Common myeloid progenitor, CD34-positive (primary cell): Measurements from ENCODE around the gene RBM10.

Source experiments
- CTCF ChIA-PET: fragments of 350-600 bp; sonication (Branson Sonifier 250); formaldehyde crosslinking; loops from one replicate; lab custom pipeline; 2021; ENCODE audit warnings: antibody characterized with exemption; lab: Charles Lee
- POLR2A ChIA-PET: fragments of 350-600 bp; sonication (Branson Sonifier 250); formaldehyde crosslinking; loops from one replicate; lab custom pipeline; 2021; ENCODE audit warnings: antibody characterized with exemption; lab: Charles Lee
- DNase-seq, 3 donors: peaks; one replicate each; pipeline versions ENCODE4 v3.0.0 to v3.0.0-alpha.2; 2013
- H3K27ac ChIP-seq, 2 experiments: 1 replicate in 1 of 2; 2 replicates in 1 of 2; pipeline ENCODE4 v1.7.0; 2013; ENCODE audit warnings: inconsistent platforms in 2 of 2, low read length in 2 of 2, mild to moderate bottlenecking in 2 of 2, low read depth in 1 of 2, moderate library complexity in 1 of 2; ENCODE audit not compliant: severe bottlenecking in 2 of 2, insufficient read depth in 1 of 2, poor library complexity in 1 of 2
- H3K27me3 ChIP-seq, 5 experiments: replicated peaks in 2 of 5; 1 replicate in 3 of 5; 2 replicates in 2 of 5; pipeline versions ENCODE4 v1.6.1 to v1.7.0; 2013; ENCODE audit warnings: low read length in 4 of 5, mild to moderate bottlenecking in 2 of 5, moderate library complexity in 2 of 5, inconsistent platforms in 1 of 5; ENCODE audit not compliant: insufficient read depth in 5 of 5, control insufficient read depth in 4 of 5
- H3K36me3 ChIP-seq, 4 experiments: 1 replicate in 2 of 4; 2 replicates in 2 of 4; pipeline versions ENCODE4 v1.6.1 to v1.7.0; 2013; ENCODE audit warnings: low read length in 3 of 4, control low read depth in 1 of 4, mild to moderate bottlenecking in 1 of 4; ENCODE audit not compliant: control insufficient read depth in 4 of 4, insufficient read depth in 4 of 4
- H3K4me1 ChIP-seq, 4 experiments: 1 replicate in 3 of 4; 2 replicates in 1 of 4; pipeline versions ENCODE4 v1.6.1 to v1.7.1; 2013; ENCODE audit warnings: low read length in 3 of 4, mild to moderate bottlenecking in 3 of 4, control low read depth in 1 of 4, inconsistent platforms in 1 of 4, moderate library complexity in 1 of 4; ENCODE audit not compliant: control insufficient read depth in 4 of 4, insufficient read depth in 4 of 4; ENCODE audit errors: control extremely low read depth in 1 of 4
- H3K4me3 ChIP-seq, 7 experiments: 1 replicate in 4 of 7; 2 replicates in 3 of 7; pipeline versions ENCODE4 v1.5.1 to v1.7.0; 2013; ENCODE audit warnings: mild to moderate bottlenecking in 7 of 7, low read length in 6 of 7, moderate library complexity in 6 of 7, inconsistent platforms in 2 of 7, low read depth in 2 of 7, control low read depth in 1 of 7; ENCODE audit not compliant: insufficient read depth in 4 of 7, control insufficient read depth in 1 of 7; ENCODE audit errors: extremely low read depth in 1 of 7
- H3K9me3 ChIP-seq, 5 experiments: 1 replicate in 4 of 5; 2 replicates in 1 of 5; pipeline versions ENCODE4 v1.6.1 to v1.7.1; 2013; ENCODE audit warnings: low read length in 4 of 5, mild to moderate bottlenecking in 2 of 5, inconsistent platforms in 1 of 5, low read depth in 1 of 5, moderate library complexity in 1 of 5; ENCODE audit not compliant: control insufficient read depth in 4 of 5, insufficient read depth in 2 of 5; ENCODE audit errors: control extremely low read depth in 1 of 5
- WGBS: methylation state at CpG from one replicate; pipeline ENCODE4 v1.1.5; 2013; ENCODE audit not compliant: insufficient coverage; 5-methylcytosine and 5-hydroxymethylcytosine counted together

The RBM10 gene

DNA sequence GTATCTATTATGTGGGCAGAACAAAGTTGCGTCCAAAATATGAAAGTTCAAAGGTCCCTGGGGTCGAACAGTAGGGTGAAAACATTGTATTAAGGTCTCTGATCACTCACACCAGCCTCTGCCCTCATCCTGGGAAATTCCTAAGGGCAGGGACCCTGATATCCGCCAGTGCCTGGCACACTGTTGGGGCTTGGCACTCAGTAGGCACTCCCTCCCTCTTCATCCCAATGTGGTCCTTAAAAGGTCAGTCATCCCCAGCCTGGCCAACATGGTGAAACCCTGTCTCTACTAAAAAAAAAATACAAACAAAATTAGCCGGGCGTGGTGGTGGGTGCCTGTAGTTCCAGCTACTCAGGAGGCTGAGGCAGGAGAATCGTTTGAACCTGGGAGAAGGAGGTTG lies 6.8 kb upstream of the RBM10 start:
- 88% methylated on average over 5 of the region's 6 CpGs for WGBS
- no peak overlapping the region for H3K27ac ChIP-seq
- ChIA-PET CTCF (no interaction called here), POLR2A (no interaction called here)
- DNase-seq: no peak
- H3K9me3 ChIP-seq: no peaks in the 10 kb centered on the region
- peaks cover 6 to 26% (median 15%) of the 10 kb centered on the region in 4 experiments for H3K36me3 ChIP-seq
- no peak overlapping the region for H3K4me3 ChIP-seq
- peaks cover 0 to 21% (median 0%) of the 10 kb centered on the region in 5 experiments for H3K27me3 ChIP-seq
- H3K4me1 ChIP-seq: peaks cover 0 to 5% (median under 1%) of the 10 kb centered on the region in 4 experiments

DNA sequence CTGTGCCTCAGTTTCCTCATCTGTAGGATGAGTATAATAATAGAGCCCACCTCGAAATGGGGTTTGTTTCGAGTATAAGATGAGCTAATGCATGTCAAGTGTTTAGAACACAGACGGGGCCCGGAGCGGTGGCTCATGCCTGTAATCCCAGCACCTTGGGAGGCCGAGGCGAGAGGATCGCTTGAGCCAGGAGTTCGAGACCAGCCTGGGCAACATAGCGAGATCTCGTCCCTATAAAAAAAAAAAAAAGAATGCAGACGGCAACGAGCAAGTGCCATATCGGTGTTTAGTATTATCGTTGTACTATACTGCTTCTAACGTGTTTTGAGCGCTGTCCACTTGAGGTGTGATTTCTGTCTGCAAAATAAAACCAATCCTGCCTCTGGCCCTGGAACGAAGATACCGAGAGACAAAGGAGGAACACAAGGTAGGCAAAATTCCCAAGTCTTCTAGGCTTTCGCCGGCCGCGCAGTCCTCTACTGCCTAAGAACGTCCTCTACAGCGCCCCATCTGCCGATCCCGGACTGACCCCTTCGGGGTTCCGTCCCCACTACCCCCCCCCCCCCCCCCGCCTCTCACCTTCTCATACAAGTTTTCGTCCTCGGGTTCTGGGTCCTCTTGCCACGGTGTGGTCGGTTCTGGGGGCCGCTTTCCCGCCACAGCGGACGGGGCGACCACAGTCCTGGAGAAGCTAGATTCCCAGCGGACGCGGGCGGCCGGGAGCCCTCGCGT lies 961 bp upstream of the RBM10 start:
- CTCF ChIA-PET: interaction anchor here (1.0 kb wide), 2 partner anchors 11 to 14 kb away, joined by 3 to 6 read pairs; no protein-coding TSS in a partner anchor
- H3K27me3 ChIP-seq: peaks cover 0 to 39% (median 0%) of the 10 kb centered on the region in 5 experiments
- peaks cover 10 to 29% (median 22%) of the 10 kb centered on the region in 4 experiments for H3K4me1 ChIP-seq
- POLR2A ChIA-PET: interaction anchor here (1.4 kb wide), 1 partner anchor 13 kb away, joined by 3 read pairs; no protein-coding TSS in a partner anchor
- 34% methylated on average over 37 of the region's 46 CpGs for WGBS
- H3K27ac ChIP-seq: peak overlapping the region; percentile 50 to 93
- peak; percentile 49 to 75 (median 62) for DNase-seq
- peaks cover 5 to 32% (median 19%) of the 10 kb centered on the region in 4 experiments for H3K36me3 ChIP-seq
- H3K9me3 ChIP-seq: peaks cover 0 to 4% (median 0%) of the 10 kb centered on the region in 5 experiments
- H3K4me3 ChIP-seq: peak overlapping the region; percentile 57 to 91 (median 74)

DNA sequence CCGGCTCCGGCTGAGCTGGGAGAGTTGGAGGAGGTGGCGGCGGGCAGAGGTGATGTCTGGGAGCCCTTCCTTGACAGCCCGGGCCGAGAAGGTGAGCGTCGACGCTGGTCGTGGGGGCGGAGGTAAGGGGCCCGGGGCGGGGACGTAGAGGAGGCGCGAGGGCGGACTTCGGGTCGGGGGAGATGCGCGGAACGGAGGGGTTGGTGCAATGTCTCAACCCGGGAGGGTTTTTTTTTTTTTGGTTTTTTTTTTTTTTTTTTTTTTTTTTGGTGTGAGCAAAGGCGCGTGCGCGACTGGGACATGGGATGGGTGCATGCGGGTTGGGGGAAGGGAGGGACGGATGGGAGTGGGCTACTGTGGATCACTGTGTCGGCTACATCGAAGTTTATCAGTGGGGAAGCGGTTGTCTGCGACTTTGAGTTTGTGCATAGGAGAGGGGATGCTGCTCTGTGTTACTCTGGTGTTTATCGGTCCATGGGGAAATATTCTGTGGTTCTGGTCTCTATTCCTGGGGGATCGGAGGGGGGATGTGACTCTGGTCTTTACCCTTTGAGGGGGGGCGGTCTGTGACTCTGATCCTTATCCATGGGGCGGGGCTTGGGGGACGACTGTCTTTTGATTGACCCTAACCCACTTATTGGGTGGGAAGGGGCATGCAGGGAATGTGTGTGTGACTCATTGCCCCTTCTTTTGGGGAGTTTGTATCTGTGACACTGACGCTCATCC lies 537 bp downstream of the RBM10 start:
- Histone ChIP-seq H3K4me1 (peaks cover 10 to 29% (median 22%) of the 10 kb centered on the region in 4 experiments), H3K4me3 (peak overlapping the region; percentile 57 to 91 (median 74)), H3K27me3 (peaks cover 0 to 34% (median 0%) of the 10 kb centered on the region in 5 experiments), H3K9me3 (peaks cover 0 to 4% (median 0%) of the 10 kb centered on the region in 5 experiments), H3K36me3 (peaks cover 5 to 25% (median 14%) of the 10 kb centered on the region in 4 experiments), H3K27ac (peak overlapping the region; percentile 79 to 93)
- no peak for DNase-seq
- WGBS: 27% methylated on average over 7 of the region's 39 CpGs
- ChIA-PET POLR2A (interaction anchor here (0.6 to 1.4 kb wide), 2 partner anchors 15 to 183 kb away, joined by 3 to 7 read pairs; no protein-coding TSS in a partner anchor), CTCF (interaction anchor here (1.0 kb wide), 2 partner anchors 13 kb away, joined by 3 to 6 read pairs; no protein-coding TSS in a partner anchor)

- H3K27me3 ChIP-seq: peaks cover 0 to 30% (median 0%) of the 10 kb centered on the region in 5 experiments
- no peak for DNase-seq
- H3K4me1 ChIP-seq: peaks cover 10 to 29% (median 22%) of the 10 kb centered on the region in 4 experiments
- peak overlapping the region; percentile 57 to 91 (median 74) for H3K4me3 ChIP-seq
- ChIA-PET CTCF (no interaction called here), POLR2A (no interaction called here)
- peaks cover 5 to 23% (median 12%) of the 10 kb centered on the region in 4 experiments for H3K36me3 ChIP-seq
- WGBS: 50% methylated on average over 6 of the region's 10 CpGs
- peaks cover 0 to 4% (median 0%) of the 10 kb centered on the region in 5 experiments for H3K9me3 ChIP-seq
- peak overlapping the region in 1 of 2 experiments; percentile 93 for H3K27ac ChIP-seq
Measured at GRCh38 chrX:47146121-47146935, 1.3 kb downstream of the RBM10 start.

DNA sequence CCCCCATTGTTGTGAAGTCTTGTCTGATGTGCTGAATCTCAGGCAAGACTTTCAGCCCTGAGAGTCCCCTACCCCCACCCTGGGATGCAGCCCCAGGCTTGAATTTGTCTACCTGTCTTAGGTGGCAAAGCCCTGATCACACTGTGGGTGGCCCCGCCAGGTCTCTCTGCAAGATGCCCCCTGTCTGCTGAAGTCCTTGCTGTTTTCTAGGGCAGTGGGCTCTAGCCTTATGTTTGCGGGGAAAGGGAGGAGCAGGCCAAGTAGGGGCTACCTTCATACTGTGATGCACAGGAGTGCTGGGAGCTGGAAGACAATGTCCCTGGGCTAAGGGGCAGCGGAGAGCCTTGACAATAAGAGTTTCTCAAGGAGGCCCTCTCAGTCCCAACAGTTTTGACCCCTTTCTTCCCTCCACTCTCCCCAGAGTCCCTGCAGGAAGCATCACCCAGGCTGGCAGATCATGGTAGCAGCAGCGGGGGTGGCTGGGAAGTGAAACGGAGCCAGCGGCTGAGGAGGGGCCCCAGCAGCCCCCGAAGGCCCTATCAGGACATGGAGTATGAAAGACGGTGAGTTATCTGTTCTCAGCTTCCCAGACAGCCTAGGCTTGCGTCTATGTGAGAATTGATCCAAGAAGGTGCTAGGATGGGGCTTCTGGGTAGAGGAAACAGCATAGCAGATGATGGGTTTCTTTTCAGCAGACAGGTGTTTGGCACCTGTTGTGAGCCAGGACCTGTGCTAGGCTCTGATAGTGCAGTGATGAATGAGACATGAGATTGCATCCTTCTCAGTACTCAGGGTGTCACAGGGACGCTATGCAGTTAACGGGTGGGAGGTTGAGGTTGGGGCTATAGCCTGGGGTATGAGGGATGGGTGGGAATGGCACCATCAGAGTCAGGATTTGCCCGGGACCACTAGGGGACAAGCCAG lies 2.2 kb downstream of the RBM10 start:
- H3K4me1 ChIP-seq: peaks cover 10 to 29% (median 22%) of the 10 kb centered on the region in 4 experiments
- DNase-seq: no peak
- WGBS: 82% methylated on average over 9 of the region's 12 CpGs
- H3K27ac ChIP-seq: peak overlapping the region in 1 of 2 experiments; percentile 49
- H3K27me3 ChIP-seq: peaks cover 0 to 27% (median 0%) of the 10 kb centered on the region in 5 experiments
- H3K9me3 ChIP-seq: peaks cover 0 to 4% (median 0%) of the 10 kb centered on the region in 5 experiments
- ChIA-PET CTCF (no interaction called here), POLR2A (no interaction called here)
- H3K36me3 ChIP-seq: peaks cover 3 to 24% (median 12%) of the 10 kb centered on the region in 4 experiments
- peak overlapping the region in 3 of 7 experiments; percentile 72 to 91 (median 76) for H3K4me3 ChIP-seq
